ENCODE data around the gene GTPBP4. TPM values are rescaled to one million over a fixed set of nuclear protein-coding genes. Genes with fewer than 3 reads are reported as not detected.
A peak's percentile ranks its signal among the peaks of the same experiment; 100 is the strongest.

Gene GTPBP4
- total and polyA plus RNA-seq, 2 of the 8 experiments (the other 6 are each of a cell fraction or from before 2014, with no cell fraction given): 16.9 to 98.1 TPM

- no peak overlapping the region for H2BK120ac ChIP-seq (replicated peaks; ENCODE audit: low read depth, low read length)
- DNase-seq (ENCODE audit: low read depth in 1 of 2, low spot score in 2 of 2): no peak
- H3K14ac ChIP-seq (ENCODE audit: insufficient read length): no peak overlapping the region
- no peak overlapping the region for H4K8ac ChIP-seq (ENCODE audit: extremely low read depth, insufficient read depth, low read length)
- H2BK12ac ChIP-seq (ENCODE audit: low read depth, low read length): no peak overlapping the region
- H3K23me2 ChIP-seq (ENCODE audit: low read depth, low read length): no peaks in the 10 kb centered on the region
- H3K4me1 ChIP-seq (replicated peaks in 1 of 4; ENCODE audit: control insufficient read depth in 3 of 4, insufficient read depth in 4 of 4, low read length in 3 of 4): no peaks in the 10 kb centered on the region; a peak in 1 of 7 replicates
- H3K4ac ChIP-seq (replicated peaks; ENCODE audit: insufficient read length, low read depth, low read length): no peak overlapping the region
- ChIA-PET POLR2A (ENCODE audit: partially characterized antibody) (interaction anchor here (1.0 to 1.7 kb wide), 5 partner anchors 9 to 23 kb away, joined by 3 to 7 read pairs (median 4); partner anchors contain the start of gene IDI1), CTCF (ENCODE audit: partially characterized antibody) (interaction anchor here (0.6 kb wide), 1 partner anchor 223 kb away, joined by 4 read pairs; no protein-coding TSS in a partner anchor)
- peaks cover 4 to 7% of the 10 kb centered on the region in 2 experiments for H4K20me1 ChIP-seq (replicated peaks in 1 of 2; ENCODE audit: control insufficient read depth in 1 of 2, insufficient read depth in 2 of 2, low read length in 2 of 2)
- H3K9ac ChIP-seq (replicated peaks in 1 of 4; ENCODE audit: extremely low read depth in 1 of 4, low read depth in 3 of 4, low read length in 3 of 4): peak overlapping the region in 1 of 4 experiments; percentile 24; a peak in 1 of 7 replicates
- WGBS, 2 experiments (ENCODE audit: extremely low coverage in 1 of 2, insufficient coverage in 1 of 2, insufficient read length in 1 of 2, insufficient replicate concordance in 2 of 2, low coverage in 1 of 2, low lambda C conversion rate in 2 of 2, missing lambda C conversion rate in 1 of 2): 93% methylated on average over 11 of the region's 14 CpGs; no CpG with 5 or more reads in 1 of the 2 experiments
- no peak for FAIRE-seq
- H3K79me1 ChIP-seq (ENCODE audit: low read depth, low read length): no peaks in the 10 kb centered on the region; the same call in 1 of the 2 replicates
- no peaks in the 10 kb centered on the region for H3K79me2 ChIP-seq (ENCODE audit: control insufficient read depth in 1 of 2, insufficient read depth in 2 of 2, low read length in 2 of 2)
- no peak overlapping the region for H3K23ac ChIP-seq (ENCODE audit: insufficient read length)
- H3K56ac ChIP-seq (replicated peaks; ENCODE audit: insufficient read length, low read depth, low read length): no peak overlapping the region
- no peak overlapping the region for H2BK5ac ChIP-seq (ENCODE audit: low read depth, low read length)
- H2BK20ac ChIP-seq (ENCODE audit: low read length): no peak overlapping the region
- no peak overlapping the region for H3K18ac ChIP-seq (ENCODE audit: extremely low read depth, low read length)
- no peak overlapping the region for H2AFZ ChIP-seq (ENCODE audit: low read length)
- no peak overlapping the region for H3K27ac ChIP-seq (ENCODE audit: low read depth, low read length)
- H3K4me3 ChIP-seq (ENCODE audit: extremely low read depth in 1 of 4, insufficient read depth in 2 of 4, low read depth in 3 of 4, low read length in 4 of 4): no peak overlapping the region
- peaks cover 0 to 20% (median 10%) of the 10 kb centered on the region in 4 experiments; a peak in 5 of 8 replicates for H3K36me3 ChIP-seq (ENCODE audit: control insufficient read depth in 2 of 4, insufficient read depth in 4 of 4, low read length in 3 of 4)
- H2BK15ac ChIP-seq (ENCODE audit: low read length): no peak overlapping the region
- H3K27me3 ChIP-seq (replicated peaks in 1 of 4; ENCODE audit: control insufficient read depth in 3 of 4, extremely low read depth in 1 of 4, insufficient read depth in 3 of 4, low read length in 3 of 4): no peaks in the 10 kb centered on the region
- H3K4me2 ChIP-seq (ENCODE audit: insufficient read depth in 1 of 2, low read depth in 2 of 2, low read length in 2 of 2): no peak overlapping the region
- H4K5ac ChIP-seq (ENCODE audit: insufficient read length, low read depth, low read length): no peak overlapping the region
- no peak overlapping the region for H4K91ac ChIP-seq (replicated peaks; ENCODE audit: insufficient read length, low read length)
- H2AK5ac ChIP-seq (ENCODE audit: low read depth, low read length): no peak overlapping the region
- H3K9me3 ChIP-seq (ENCODE audit: insufficient read depth in 2 of 2, low read depth in 1 of 2, low read length in 1 of 2): no peaks in the 10 kb centered on the region
- no peak for TF ChIP-seq SP4 (IDR thresholded peaks at IDR 0.05; ENCODE audit: low read length)
- TF ChIP-seq HDAC2 (IDR thresholded peaks at IDR 0.05; ENCODE audit: borderline replicate concordance in 1 of 2, low read depth in 2 of 2, low read length in 2 of 2): no peak
- TF ChIP-seq POLR2AphosphoS5 (IDR thresholded peaks at IDR 0.05; ENCODE audit: low read depth, low read length): no peak
- TF ChIP-seq GTF2F1 (IDR thresholded peaks at IDR 0.05; ENCODE audit: borderline replicate concordance, low read depth, low read length): no peak
- no peak for TF ChIP-seq EZH2 (IDR thresholded peaks at IDR 0.05; ENCODE audit: low read depth, low read length, severe bottlenecking)
- no peak for TF ChIP-seq JUN (IDR thresholded peaks at IDR 0.05; ENCODE audit: low read depth, low read length)
- TF ChIP-seq CREB1 (IDR thresholded peaks at IDR 0.05): no peak
- no peak for TF ChIP-seq CHD2 (IDR thresholded peaks at IDR 0.05; ENCODE audit: low read length)
- TF ChIP-seq ZNF274 (IDR thresholded peaks at IDR 0.05; ENCODE audit: borderline replicate concordance, extremely low read depth, low read length): no peak
- no peak for TF ChIP-seq MAX (IDR thresholded peaks at IDR 0.05)
- no peak for TF ChIP-seq SAP30 (IDR thresholded peaks at IDR 0.05; ENCODE audit: insufficient read depth, insufficient replicate concordance, low read length)
- no peak for TF ChIP-seq NRF1 (IDR thresholded peaks at IDR 0.05; ENCODE audit: low read depth, low read length)
- no peak for TF ChIP-seq POU5F1 (IDR thresholded peaks at IDR 0.05; ENCODE audit: low read depth, low read length)
- no peak for TF ChIP-seq SIX5 (IDR thresholded peaks at IDR 0.05; ENCODE audit: low read depth, low read length)
- no peak for TF ChIP-seq TAF1 (IDR thresholded peaks at IDR 0.05; ENCODE audit: low read depth, low read length)
Observed at GRCh38 chr10:1036341-1036791, 48.1 kb downstream of the GTPBP4 start.

Measured in H1 (cell line).